ENCODE results near the gene EYA4.

Gene EYA4

DNA sequence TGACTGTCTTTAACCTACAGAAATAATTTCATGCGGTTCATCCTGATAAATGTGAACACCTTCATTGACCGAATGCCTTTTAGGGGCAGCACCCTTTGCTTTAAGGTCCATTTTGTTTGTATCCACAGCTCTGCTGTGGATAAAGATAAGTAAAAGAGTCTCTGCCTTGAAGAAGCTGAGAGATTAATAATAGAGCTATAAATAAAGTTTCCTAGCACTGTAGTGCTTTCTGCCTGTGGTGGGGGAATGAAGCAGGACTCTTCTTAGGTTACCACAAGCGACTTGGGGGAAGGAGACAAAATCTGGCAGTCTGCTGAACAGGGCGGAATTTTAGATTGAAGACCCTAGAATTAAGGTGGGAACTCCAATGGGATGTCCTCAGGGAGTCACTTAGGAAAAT lies 57.6 kb downstream of the EYA4 start:
- H3K4me3 ChIP-seq (ENCODE audit: low read depth, low read length), result no peak overlapping the region
- no peak for DNase-seq (ENCODE audit: low read depth)
- TF ChIP-seq, protein P1, sequence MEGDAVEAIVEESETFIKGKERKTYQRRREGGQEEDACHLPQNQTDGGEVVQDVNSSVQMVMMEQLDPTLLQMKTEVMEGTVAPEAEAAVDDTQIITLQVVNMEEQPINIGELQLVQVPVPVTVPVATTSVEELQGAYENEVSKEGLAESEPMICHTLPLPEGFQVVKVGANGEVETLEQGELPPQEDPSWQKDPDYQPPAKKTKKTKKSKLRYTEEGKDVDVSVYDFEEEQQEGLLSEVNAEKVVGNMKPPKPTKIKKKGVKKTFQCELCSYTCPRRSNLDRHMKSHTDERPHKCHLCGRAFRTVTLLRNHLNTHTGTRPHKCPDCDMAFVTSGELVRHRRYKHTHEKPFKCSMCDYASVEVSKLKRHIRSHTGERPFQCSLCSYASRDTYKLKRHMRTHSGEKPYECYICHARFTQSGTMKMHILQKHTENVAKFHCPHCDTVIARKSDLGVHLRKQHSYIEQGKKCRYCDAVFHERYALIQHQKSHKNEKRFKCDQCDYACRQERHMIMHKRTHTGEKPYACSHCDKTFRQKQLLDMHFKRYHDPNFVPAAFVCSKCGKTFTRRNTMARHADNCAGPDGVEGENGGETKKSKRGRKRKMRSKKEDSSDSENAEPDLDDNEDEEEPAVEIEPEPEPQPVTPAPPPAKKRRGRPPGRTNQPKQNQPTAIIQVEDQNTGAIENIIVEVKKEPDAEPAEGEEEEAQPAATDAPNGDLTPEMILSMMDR (conservative IDR thresholded peaks at IDR 0.05; ENCODE audit: low read depth, low read length), result no peak

DNA sequence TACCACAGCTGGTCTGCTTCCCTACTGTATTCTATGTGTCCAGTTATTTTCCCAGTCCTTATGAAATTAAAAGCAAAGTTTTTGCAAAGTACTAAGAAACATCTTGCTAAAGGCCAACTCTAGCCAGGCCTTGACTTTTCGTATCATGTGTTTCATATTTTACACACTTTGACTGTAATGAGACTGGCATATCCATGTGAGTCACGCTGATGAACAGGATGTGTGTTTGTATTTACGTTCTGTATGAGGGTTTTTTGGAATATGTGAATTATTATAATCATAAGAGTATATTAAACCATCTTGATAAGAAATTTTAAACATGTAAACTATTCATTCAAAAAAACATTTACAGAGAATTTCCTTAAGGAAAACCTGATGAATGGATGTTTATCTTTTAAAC lies 59.7 kb downstream of the EYA4 start:
- peak; percentile 23 for DNase-seq (ENCODE audit: low read depth)
- TF ChIP-seq, protein P1 (conservative IDR thresholded peaks at IDR 0.05; ENCODE audit: low read depth, low read length), result no peak

DNA sequence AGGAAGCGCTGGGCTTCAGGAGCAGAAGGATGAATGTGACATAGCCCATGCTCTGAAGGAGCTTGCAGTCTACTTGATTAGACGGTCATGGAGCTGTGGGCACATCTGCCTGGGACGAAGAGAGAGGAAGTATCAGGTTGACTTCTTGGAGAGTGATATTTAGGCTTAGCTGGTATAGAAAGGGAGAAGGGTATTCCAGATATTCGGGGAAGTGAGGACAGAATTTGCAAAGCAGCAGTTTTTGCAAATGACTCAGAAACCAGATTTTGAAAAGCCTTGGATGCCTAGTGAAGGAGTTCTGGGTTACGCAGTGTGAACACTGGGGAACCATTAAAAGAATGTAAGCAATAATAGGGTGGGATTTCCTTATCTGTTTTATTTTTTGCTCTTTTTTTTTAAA lies 60.7 kb downstream of the EYA4 start:
- TF ChIP-seq, protein P1 (conservative IDR thresholded peaks at IDR 0.05; ENCODE audit: low read depth, low read length), result no peak
- peak; percentile 44 for DNase-seq (ENCODE audit: low read depth)
- H3K4me3 ChIP-seq (ENCODE audit: low read depth, low read length), result no peak overlapping the region

More for the DNA sequence above, 59.7 kb downstream of the EYA4 start:
- H3K4me3 ChIP-seq (ENCODE audit: low read depth, low read length), result no peak overlapping the region

DNA sequence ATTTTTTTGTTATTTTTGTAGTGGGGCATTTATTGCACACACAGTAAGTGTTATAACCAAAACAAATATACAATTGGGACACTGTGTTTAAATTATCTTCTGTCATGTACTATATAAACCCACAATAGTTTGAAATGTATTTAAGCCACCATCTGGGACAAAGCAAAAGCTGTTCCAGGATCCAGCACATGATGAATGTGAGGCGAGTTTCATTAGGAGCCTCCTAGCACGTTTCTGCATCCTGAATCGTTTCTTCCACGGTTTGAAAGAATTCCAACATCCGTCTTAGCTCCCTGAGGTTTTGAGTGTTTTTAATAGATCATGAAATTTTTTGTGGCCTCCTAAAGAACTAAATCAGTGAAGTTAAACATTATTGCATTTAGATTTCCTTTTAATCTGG lies 65.8 kb downstream of the EYA4 start:
- TF ChIP-seq, protein P1 (conservative IDR thresholded peaks at IDR 0.05; ENCODE audit: low read depth, low read length), result no peak
- no peak for DNase-seq (ENCODE audit: low read depth)

DNA sequence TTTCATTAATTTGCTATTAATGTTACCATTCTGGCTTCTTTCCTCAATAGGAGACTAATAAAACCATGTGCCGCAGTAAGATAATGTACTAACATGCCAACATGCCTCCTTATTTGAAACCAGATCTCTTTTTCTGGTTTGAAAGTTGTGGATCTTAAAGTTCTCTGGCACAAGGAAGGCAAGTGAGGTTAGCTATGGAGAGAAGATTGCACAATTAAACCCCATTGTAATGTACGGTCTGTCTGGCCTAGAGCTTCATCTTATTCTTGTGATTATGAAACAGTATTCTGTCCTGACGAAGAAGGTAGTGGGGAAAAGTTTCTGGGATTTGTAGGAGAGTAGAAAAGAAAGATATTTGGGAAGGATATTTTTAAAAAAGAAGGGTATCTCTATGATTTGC lies 68.4 kb downstream of the EYA4 start:
- DNase-seq (ENCODE audit: low read depth), result peak; percentile 34
- TF ChIP-seq, protein P1 (conservative IDR thresholded peaks at IDR 0.05; ENCODE audit: low read depth, low read length), result no peak
- H3K4me3 ChIP-seq (ENCODE audit: low read depth, low read length), result no peak overlapping the region

More for the DNA sequence above, 65.8 kb downstream of the EYA4 start:
- H3K4me3 ChIP-seq (ENCODE audit: low read depth, low read length), result no peak overlapping the region

DNA sequence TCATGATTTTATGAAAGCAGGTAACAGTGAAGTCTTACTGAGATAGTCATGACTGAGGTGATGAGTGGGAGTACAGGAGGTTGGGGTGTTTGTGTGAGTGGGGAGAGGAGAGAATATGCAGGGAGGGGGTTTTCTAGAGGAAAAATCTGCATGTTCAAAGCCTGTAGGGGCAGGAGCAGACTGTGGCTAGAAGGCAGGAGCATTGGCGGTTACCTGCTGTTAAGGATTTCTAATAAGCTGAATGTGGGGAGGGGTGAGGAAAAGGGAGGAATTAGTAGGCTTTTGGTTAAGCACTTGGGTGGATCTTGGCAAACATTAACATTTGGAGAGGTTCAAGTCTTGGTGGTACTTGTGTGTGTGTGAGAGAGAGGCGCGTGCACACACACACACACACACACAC lies 70.8 kb downstream of the EYA4 start:
- no peak for DNase-seq (ENCODE audit: low read depth)
- TF ChIP-seq, protein P1 (conservative IDR thresholded peaks at IDR 0.05; ENCODE audit: low read depth, low read length), result no peak
- H3K4me3 ChIP-seq (ENCODE audit: low read depth, low read length), result no peak overlapping the region

DNA sequence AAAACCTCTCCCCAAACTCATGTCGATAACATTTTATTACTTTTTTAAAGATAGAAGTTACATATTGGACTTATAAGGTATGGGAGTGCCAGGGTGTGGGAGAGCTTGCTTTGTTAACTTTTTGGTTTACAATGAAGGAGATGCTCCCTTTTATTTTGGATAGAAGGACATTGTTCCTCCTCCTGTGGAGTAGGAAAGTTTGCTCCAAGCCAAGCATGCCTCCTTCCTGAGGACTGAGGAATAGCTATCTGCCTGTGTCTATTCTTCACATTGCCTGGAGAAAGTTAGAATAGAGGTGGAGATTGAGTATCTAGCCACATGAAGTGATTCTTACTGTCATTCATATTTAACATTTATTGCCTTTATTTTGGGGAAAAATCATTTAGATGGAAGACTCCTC lies 71.9 kb downstream of the EYA4 start:
- no peak overlapping the region for H3K4me3 ChIP-seq (ENCODE audit: low read depth, low read length)
- DNase-seq (ENCODE audit: low read depth), result no peak
- TF ChIP-seq, protein P1 (conservative IDR thresholded peaks at IDR 0.05; ENCODE audit: low read depth, low read length), result peak; percentile 8
